OCI-LY3 (cell line): ENCODE results near the gene WAC.

ENCODE experiments used
- EZH2phosphoT487 ChIP-seq: fragments of 200-600 bp; shearing (Covaris generic); IDR thresholded peaks from 2 replicates; pipeline ENCODE4 v1.6.1; 2018; ENCODE audit warnings: antibody characterized with exemption, mixed run types, low read depth
- TF ChIP-seq, protein P1 (sequence below): fragments of 200-600, 300-600 bp; sonication (generic); IDR thresholded peaks from 2 replicates; pipeline ENCODE4 v1.5.1; 2014; ENCODE audit warnings: antibody characterized with exemption, low read length, low read depth

DNA sequence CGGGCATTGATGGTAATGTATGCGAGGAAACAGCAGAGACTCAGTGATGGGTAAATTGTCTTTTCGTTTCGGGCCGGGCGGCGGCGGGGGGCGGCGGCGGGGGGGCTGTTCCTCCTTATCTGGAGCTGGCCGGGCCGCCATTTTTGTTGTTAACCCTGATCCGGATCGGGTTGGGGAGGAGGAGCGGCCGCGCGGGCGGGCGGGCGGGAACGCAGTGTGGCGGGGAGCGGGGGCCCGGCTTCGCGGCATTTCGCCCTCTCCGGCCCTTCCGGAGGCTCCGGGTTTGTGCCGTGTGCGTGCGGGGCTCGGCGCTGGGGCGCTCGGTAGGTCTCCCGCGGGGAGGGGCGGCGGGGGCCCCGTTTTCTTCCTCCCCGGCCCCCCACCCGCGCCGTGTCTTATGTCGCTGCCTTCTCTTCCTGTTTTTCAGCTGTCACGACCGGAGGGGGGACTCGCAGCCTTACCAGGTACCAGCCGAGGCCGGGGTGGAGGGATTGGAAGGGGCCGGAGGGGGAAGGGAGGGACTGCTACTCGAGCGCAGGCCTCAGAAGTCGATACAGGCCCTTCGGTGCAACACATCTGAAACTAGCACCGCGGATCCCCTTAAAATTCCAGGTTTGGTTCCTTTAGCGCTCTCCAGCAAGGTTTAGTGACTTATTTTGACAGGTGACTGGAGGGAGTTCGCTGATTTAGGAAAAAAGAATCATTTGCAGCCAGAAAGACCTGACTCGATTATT lies 820 bp downstream of the WAC start:
- TF ChIP-seq, protein P1, sequence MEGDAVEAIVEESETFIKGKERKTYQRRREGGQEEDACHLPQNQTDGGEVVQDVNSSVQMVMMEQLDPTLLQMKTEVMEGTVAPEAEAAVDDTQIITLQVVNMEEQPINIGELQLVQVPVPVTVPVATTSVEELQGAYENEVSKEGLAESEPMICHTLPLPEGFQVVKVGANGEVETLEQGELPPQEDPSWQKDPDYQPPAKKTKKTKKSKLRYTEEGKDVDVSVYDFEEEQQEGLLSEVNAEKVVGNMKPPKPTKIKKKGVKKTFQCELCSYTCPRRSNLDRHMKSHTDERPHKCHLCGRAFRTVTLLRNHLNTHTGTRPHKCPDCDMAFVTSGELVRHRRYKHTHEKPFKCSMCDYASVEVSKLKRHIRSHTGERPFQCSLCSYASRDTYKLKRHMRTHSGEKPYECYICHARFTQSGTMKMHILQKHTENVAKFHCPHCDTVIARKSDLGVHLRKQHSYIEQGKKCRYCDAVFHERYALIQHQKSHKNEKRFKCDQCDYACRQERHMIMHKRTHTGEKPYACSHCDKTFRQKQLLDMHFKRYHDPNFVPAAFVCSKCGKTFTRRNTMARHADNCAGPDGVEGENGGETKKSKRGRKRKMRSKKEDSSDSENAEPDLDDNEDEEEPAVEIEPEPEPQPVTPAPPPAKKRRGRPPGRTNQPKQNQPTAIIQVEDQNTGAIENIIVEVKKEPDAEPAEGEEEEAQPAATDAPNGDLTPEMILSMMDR = no peak
- TF ChIP-seq EZH2phosphoT487 = no peak
